GM18505 (cell line): Measurements from ENCODE around the gene PTPRN2.
A peak's percentile ranks its signal among the peaks of the same experiment; 100 is the strongest.
"Not testable (repeated sequence)": the region's sequence is repeated elsewhere in the genome, so short reads cannot be mapped to it uniquely, and the experiment has no call there.

Source experiments
- ATAC-seq: cut with Tn5 transposase; IDR thresholded peaks from one replicate; pipeline ENCODE4 v1.9.1; 2021; ENCODE audit not compliant: unreplicated experiment
- POLR2A ChIP-seq: IDR thresholded peaks from 4 replicates; pipeline ENCODE4 v1.6.1; 2011; ENCODE audit warnings: borderline replicate concordance; ENCODE audit not compliant: insufficient read depth, insufficient read length; ENCODE audit errors: extremely low read depth

The PTPRN2 gene

DNA sequence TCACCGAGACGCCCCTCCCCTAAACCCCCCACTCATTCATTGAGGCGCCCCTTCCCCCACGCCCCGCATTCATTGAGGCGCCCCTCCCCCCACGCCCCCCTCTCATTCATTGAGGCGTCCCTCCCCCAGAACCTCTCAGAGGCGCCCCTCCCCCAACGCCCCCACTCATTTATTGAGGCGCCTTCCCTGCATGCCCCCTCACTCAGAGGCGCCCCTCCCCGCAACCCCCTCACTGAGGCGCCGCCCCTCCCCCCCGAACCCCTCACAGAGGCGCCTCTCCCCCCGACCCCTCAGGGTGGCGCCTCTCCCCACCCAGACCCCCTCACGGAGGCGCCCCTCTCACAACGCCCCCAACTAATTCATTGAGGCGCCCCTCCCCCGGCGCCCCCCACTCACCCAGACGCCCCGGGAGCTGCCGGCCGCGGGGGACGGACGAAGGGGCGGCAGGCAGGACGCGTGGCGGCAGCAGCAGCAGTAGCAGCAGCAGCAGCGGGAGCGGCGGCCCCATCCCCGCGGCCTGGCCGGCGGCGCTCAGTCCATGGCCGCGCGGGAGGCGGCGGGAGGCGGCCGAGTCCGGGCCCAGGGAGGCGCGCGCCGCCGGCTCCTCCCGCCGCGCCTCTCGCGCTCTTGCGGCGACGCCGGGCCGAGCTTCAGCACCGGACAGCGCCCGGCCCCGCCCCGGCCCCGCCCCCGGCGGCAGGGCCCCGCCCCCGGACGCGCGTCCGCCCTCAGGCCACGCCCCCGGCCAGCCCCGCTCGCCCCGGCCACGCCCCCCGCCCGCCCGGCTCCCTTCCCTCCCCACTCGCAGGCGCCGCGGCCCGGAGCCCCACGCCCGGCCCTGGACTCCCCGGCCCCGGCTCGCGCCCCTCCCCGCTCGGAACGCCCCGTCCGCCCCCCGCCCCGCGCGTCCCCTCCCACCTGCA lies at the start of gene PTPRN2:
Gene PTPRN2, minus strand, starts transcription at position 662 of the 923 bp plus-strand sequence.
- no peak for TF ChIP-seq POLR2A
- peak; percentile 85 for ATAC-seq

DNA sequence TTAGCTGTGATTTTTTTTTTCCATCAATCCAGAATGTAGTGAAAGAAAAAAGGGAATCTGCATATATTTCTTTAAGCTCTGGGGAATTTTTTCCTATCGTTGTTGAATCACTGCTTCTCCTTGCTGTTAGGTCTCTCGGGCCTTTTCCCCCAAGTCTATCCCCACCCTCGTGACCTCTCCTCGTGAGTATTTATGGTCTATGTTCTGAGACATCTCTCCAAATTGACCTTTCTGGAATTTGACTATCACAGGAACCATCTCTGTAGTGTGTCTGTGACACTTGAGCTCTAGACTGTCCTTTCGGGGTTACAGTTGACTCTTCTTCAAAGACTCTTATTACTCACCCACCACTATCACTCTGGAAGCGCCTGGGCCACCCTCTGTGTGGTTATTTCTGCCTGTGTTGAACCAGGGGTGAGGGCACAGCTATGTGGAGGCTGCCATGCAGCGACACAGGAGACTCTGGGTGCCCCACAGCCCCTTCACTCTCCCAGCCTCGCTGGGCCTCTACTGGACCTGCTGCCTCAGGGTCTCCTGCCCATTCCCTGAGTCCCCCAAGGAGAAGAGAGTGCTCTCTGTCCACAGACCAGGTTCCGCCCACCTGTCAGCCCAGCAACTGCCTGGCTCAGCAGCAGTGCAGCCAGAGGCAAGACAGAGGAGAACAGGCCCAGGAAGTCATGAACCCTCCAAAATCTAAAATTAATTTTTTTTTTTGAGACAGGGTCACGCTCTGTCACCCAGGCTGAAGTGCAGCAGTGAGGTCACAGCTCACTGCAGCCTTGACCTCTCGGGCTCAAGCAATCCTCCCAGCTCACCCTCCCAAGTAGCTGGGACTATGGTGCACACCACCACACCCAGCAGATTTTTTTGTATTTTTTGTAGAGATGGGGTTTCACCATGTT lies 45.7 kb upstream of the PTPRN2 start:
- ATAC-seq, result peak; percentile 84
- no peak for TF ChIP-seq POLR2A

DNA sequence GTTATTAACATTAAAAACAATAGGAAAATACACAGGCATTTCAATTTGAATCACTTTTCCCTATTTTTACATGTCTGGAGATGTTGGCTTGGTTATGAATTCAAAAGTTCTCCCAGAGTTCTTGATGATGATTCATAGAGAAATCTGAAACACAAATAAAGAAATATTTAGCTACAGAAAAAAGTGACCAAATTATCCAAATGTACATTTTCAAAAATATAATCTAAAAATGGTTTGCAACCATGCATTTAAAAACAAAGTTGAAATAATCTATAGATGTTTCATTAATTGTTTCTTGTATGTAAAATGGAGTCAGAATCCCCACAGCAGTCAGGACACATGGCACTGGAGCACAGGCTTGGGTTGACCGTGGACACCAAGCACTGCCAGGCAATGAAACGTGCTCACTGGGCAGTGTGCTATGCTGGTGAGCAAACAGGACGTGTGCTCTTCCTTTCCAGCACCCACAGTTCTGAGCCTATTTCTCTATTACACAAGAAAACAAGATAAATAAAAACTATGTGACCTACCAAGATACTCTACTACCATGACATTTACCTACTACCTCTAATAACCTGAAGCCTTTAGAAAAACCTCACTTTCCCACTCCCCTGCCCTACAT lies 44.1 kb upstream of the PTPRN2 start:
- no peak for TF ChIP-seq POLR2A
- no peak for ATAC-seq

DNA sequence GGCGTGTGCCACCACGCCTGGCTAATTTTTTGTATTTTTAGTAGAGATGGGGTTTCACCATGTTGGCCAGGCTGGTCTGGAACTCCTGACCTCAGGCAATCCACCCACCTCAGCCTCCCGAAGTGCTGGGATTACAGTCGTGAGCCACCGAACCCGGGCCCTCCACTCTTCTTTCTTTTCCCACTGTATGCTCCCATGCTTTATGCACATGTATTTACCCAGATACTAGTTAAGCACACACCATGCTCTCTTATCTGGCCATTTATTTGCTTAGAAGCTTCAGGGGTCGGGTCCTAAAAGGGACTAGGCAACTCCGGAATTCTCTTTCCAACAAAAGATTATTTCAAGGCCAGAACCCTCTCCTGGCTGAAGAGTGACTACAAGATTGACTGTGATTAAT lies 38.7 kb upstream of the PTPRN2 start:
- not testable (repeated sequence) for ATAC-seq

DNA sequence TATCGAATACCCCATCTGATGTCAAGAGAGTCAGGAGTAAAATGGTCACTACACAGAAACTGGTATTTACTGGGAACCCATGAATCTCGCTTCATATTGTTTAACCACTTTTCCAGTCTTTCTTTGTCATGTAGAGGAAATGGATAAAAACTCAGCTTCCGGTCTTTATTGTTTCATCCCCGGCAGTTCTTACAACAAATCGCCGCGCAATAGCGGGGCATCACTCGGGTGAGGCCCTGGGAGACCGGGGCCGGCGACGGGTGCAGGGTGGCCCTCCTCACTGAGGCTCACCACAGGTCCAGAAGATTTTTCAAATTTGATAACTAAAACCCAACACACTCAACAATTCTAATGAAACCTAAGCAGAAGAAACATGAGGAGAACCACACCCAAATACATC lies 35.6 kb upstream of the PTPRN2 start:
- no peak for TF ChIP-seq POLR2A
- ATAC-seq, result no peak

DNA sequence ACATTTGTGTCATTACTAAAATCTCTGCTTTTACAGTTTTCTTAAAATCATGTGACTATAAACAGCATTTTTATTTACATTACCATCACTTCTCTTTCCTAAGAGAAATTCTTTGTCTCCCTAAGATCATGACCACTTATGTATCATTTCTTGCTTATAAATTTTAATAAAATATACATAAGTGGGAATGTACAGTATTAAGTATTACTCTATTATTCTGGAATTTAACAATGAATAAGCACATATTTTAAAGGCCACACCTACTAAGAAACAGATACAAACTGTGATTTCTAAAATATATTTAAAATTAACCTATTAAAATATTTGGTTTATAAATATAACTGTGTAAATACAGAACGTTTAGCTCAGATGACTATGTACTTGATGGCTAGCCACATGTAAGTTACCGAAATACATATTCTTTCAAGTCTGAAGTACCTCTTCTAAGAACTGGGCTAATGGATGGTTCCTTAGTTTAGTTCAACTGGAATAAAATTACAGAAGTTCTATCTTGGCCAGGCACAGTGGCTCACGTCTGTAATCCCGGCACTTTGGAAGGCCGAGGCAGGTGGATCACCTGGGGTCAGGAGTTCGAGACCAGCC lies 33.3 kb upstream of the PTPRN2 start:
- TF ChIP-seq POLR2A, result no peak

DNA sequence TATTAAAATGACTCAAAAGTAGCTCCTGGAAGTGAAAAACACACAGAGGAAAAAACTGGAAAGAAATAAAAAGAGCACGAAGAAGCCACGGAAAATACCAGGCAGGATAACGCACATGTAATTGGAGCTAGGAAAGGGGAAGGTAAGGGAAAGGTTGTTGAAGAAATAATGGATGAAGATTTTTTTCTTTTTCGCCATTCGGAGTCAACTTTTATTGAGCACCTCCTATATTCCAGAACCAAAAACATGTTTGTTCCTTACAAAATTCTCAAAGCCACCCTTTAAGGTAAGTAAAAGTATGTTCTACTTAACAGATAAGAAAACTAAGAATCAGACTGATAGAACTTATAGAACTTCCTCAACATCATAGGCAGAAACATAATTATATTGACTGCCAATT lies 32.8 kb upstream of the PTPRN2 start:
- no peak for TF ChIP-seq POLR2A
- ATAC-seq, result no peak

More for the DNA sequence above, 33.3 kb upstream of the PTPRN2 start:
- ATAC-seq, result no peak

DNA sequence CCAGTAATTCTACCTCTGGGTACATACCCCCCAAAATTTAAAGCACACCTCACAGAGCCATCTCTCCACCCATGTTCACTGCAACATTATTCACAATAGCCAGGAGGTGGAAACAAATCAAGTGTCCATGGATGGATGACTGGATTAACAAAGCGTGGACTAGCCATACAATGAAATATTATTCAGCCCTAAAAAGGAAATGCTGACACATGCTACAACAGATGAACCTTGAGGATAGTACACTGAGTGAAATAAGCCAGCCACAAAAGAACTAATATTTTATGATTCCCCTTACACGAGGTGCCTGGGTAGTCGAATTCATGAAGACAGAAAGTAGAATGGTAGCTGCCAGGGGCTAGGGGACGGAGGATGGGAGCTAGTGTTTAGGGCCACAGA lies 31.1 kb upstream of the PTPRN2 start:
- no peak for ATAC-seq
- no peak for TF ChIP-seq POLR2A

DNA sequence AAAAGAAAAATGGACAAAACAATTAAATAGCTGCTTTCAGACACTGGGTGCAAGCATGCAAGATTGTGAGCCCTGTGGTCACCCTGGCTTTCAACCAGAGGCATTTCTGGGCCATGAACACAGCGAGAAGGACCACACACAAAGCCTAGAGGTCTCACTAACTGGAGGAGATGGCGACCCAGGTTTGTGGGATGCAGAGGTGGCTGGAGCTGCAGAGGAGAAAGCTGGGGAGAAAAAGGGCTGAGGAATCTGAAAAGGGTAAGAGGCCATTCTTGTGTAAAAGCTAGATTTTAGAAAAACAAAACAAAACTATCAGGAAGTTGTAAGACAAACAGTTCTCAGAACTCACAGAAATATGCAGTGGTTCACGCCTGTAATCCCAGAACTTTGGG lies 30.1 kb upstream of the PTPRN2 start:
- no peak for ATAC-seq
- no peak for TF ChIP-seq POLR2A

DNA sequence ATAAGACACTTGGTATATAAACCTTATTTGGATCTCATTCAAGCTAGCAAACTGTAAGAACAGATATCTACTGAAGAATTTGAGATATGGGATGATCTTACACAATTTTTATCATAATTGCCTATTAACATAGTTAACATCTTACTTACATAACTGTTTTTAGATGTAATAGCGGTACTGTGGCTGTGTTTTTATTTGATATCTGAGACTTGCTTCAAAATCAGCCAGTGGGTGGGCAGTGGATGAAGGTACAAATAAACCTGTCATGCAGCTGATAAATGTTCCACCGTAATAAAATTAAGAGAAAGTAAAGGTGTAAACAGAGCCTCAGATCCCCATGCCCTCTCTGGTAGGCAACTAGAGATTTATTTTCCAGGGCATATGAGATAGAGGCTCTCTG lies 28.4 kb upstream of the PTPRN2 start:
- no peak for TF ChIP-seq POLR2A
- ATAC-seq, result no peak

DNA sequence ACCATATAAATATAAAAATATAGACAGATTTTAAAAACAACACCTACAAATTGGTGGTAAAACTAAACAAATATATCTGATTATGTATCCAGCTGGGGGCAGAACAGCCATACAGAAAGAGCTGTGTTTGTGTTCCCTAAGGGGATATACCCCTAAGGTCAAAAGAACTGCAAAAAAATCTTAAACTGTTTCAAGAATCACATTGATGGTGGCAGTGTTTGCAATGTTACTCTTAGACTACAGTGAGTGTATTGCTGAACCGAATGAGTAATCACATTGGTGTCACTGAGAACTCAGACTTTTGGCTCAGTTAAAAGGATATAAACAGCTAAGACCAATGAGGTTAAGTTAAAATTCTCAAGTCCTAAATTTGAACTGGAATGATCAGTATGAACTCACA lies 27.1 kb upstream of the PTPRN2 start:
- ATAC-seq, result no peak
- TF ChIP-seq POLR2A, result no peak

DNA sequence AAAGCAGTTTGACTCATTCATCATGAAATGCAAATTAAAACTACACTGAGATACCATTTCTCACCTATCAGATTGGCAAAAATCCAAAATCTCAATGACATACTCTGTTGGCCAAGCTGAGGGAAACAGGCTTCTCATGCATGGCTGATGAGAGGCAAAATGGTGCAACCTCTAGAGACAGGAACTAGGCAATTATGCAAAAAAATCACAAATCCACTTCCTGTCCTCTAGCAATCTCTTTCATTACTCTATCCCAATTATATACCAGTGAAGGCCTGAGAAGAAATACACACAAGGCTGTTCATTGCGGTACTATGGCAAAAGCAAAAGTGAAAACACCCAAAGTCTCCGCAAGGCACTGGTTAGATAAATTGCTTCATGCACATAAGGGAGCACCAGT lies 25.9 kb upstream of the PTPRN2 start:
- no peak for TF ChIP-seq POLR2A
- ATAC-seq, result peak; percentile 92

DNA sequence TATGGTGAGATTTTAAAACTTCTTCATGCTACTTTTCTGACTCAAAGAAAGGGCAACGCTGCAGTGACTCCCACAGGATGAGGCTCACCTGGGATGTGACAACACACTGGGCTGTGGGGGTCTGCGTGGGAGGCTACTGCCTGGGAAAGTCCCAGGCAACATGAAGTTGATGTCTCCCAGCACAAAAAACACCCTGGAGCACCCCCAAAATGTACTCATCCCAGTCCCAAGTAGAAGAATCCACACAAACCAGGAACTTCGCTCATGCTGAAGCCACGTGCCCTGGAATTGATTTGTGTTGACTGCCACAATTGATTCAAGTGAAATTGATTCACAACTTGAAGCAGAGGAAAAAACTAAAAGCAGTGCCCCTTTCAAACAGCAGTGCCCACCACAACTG lies 24.9 kb upstream of the PTPRN2 start:
- TF ChIP-seq POLR2A, result no peak
- no peak for ATAC-seq

DNA sequence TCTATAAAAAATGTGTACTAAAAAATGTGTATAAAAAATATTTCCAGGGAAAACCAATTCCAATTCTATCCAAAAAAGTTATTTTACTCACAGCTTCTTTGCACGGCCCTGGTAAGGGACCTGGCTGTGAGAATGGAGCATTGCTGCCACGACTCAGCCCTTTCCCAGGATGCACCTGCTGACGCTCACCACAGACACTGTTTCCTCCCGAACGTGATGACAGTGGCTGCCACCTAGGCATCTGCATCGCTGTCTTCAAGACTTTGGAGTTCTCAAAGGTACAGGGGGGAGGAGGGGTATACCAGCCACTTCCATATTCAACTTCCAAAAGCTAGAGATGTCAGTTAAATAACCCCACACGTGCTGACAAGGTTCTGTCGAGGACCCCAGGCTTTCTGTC lies 23.9 kb upstream of the PTPRN2 start:
- ATAC-seq, result no peak
- TF ChIP-seq POLR2A, result no peak
